MV-4-11 (cell line): ENCODE results near the gene NFIC.
"Not testable (repeated sequence)": the region's sequence is repeated elsewhere in the genome, so short reads cannot be mapped to it uniquely, and the experiment has no call there.

ENCODE experiments used
- DNase-seq: peaks from one replicate; lab custom pipeline; 2025; lab: John Stamatoyannopoulos, UW

Gene NFIC

GRCh38 chr19:3492919-3493318, 126.5 kb downstream of the NFIC start:
- no peak for DNase-seq

- DNase-seq, result no peak
These were observed 127.3 kb downstream of the NFIC start for GRCh38 chr19:3493651-3494050.

GRCh38 chr19:3494051-3494450, 127.7 kb downstream of the NFIC start:
- DNase-seq, result no peak

GRCh38 chr19:3494559-3494958, 128.2 kb downstream of the NFIC start:
- no peak for DNase-seq

- DNase-seq, result no peak
These were observed 130.2 kb downstream of the NFIC start for GRCh38 chr19:3496392-3497273.

- DNase-seq, result no peak
These were observed 131.6 kb downstream of the NFIC start for GRCh38 chr19:3497757-3498520.

GRCh38 chr19:3499738-3500428, 133.5 kb downstream of the NFIC start:
- DNase-seq, result no peak

GRCh38 chr19:3500429-3501101, 134.2 kb downstream of the NFIC start, which contains the start of gene DOHH:
Gene DOHH, minus strand, starts transcription at chr19:3500674. Its CDS starts 3,860 bp downstream, at chr19:3496814.
- peak; percentile 98 for DNase-seq

- DNase-seq, result no peak
These were observed 135.4 kb downstream of the NFIC start for GRCh38 chr19:3501780-3502179.

GRCh38 chr19:3503036-3503572, 136.7 kb downstream of the NFIC start:
- no peak for DNase-seq

GRCh38 chr19:3504735-3505134, 138.4 kb downstream of the NFIC start:
- DNase-seq, result peak; percentile 40

GRCh38 chr19:3505598-3506383, 139.4 kb downstream of the NFIC start, which contains the start of gene FZR1:
Gene FZR1, plus strand, starts transcription at chr19:3506311. Its CDS starts 16,679 bp downstream, at chr19:3522990.
- DNase-seq, result peak; percentile 99

GRCh38 chr19:3506384-3507340, 140.3 kb downstream of the NFIC start:
- DNase-seq, result no peak

GRCh38 chr19:3507371-3508120, 141.2 kb downstream of the NFIC start:
- DNase-seq, result no peak

- DNase-seq, result not testable (repeated sequence)
These were observed 141.8 kb downstream of the NFIC start for GRCh38 chr19:3508121-3508661.

- DNase-seq, result peak; percentile 17
These were observed 142.6 kb downstream of the NFIC start for GRCh38 chr19:3508771-3509535.

GRCh38 chr19:3509566-3509989, 143.2 kb downstream of the NFIC start:
- no peak for DNase-seq

- DNase-seq, result no peak
These were observed 144.3 kb downstream of the NFIC start for GRCh38 chr19:3510727-3511126.
